DND-41 (cell line): ENCODE data around the gene RAI14.

Experiments used
- ATAC-seq: fragments of 200-7000 bp; cut with Tn5 transposase; 3 replicates; pipeline ENCODE4 v1.9.1; 2021; ENCODE audit warnings: low read depth; ENCODE audit not compliant: insufficient read depth
- DNase-seq: peaks from one replicate; pipeline ENCODE4 v3.0.0-alpha.2; 2020
- H2AFZ ChIP-seq: 2 replicates; pipeline ENCODE4 v1.6.0; 2012; ENCODE audit warnings: low read depth, low read length
- H3K27ac ChIP-seq: 2 replicates; pipeline ENCODE4 v1.5.1; 2012; ENCODE audit warnings: low read length, inconsistent platforms
- H3K27me3 ChIP-seq: fragments of 200-600 bp; sonication (generic); 2 replicates; pipeline ENCODE4 v1.6.0; 2012; ENCODE audit warnings: low read length, mild to moderate bottlenecking, inconsistent platforms; ENCODE audit not compliant: insufficient read depth, poor library complexity
- H3K36me3 ChIP-seq: 2 replicates; pipeline ENCODE4 v1.5.1; 2012; ENCODE audit warnings: low read length, inconsistent platforms; ENCODE audit not compliant: insufficient read depth
- H3K4me1 ChIP-seq: 2 replicates; pipeline ENCODE4 v1.5.1; 2012; ENCODE audit warnings: mild to moderate bottlenecking, low read length; ENCODE audit not compliant: insufficient read depth
- H3K4me2 ChIP-seq: 2 replicates; pipeline ENCODE4 v1.6.0; 2012; ENCODE audit warnings: mild to moderate bottlenecking, moderate library complexity, low read length, inconsistent platforms; ENCODE audit not compliant: insufficient read depth
- H3K4me3 ChIP-seq, 2 experiments: fragments of 200-600 bp in 1 of 2; shearing (Covaris generic) in 1 of 2; 2 replicates each; pipeline ENCODE4 v1.5.1; 2012 to 2016; ENCODE audit warnings: inconsistent platforms in 2 of 2, low read length in 2 of 2, mild to moderate bottlenecking in 2 of 2, low read depth in 1 of 2, moderate library complexity in 1 of 2
- H3K79me2 ChIP-seq: 2 replicates; pipeline ENCODE4 v1.6.0; 2012; ENCODE audit warnings: low read length, inconsistent platforms; ENCODE audit not compliant: insufficient read depth
- H3K9ac ChIP-seq: 2 replicates; pipeline ENCODE4 v1.6.0; 2012; ENCODE audit warnings: low read depth, mild to moderate bottlenecking, inconsistent platforms, low read length, moderate library complexity
- H3K9me3 ChIP-seq: 2 replicates; pipeline ENCODE4 v1.5.1; 2012; ENCODE audit warnings: low read length, moderate library complexity, mild to moderate bottlenecking, inconsistent platforms; ENCODE audit not compliant: insufficient read depth, severe bottlenecking
- H4K20me1 ChIP-seq: 2 replicates; pipeline ENCODE4 v1.6.0; 2012; ENCODE audit warnings: low read length; ENCODE audit not compliant: insufficient read depth
- EZH2 ChIP-seq: IDR thresholded peaks from 3 replicates; pipeline ENCODE4 v1.6.1; 2012; ENCODE audit warnings: borderline replicate concordance, low read depth, mild to moderate bottlenecking, moderate library complexity, low read length, inconsistent platforms; ENCODE audit not compliant: severe bottlenecking
- TF ChIP-seq, protein P1 (sequence below): IDR thresholded peaks from 2 replicates; pipeline ENCODE4 v1.5.1; 2012; ENCODE audit warnings: borderline replicate concordance, low read length, moderate library complexity, mild to moderate bottlenecking; ENCODE audit not compliant: poor library complexity, severe bottlenecking; ENCODE audit errors: extremely low read depth

RAI14 gene

DNA sequence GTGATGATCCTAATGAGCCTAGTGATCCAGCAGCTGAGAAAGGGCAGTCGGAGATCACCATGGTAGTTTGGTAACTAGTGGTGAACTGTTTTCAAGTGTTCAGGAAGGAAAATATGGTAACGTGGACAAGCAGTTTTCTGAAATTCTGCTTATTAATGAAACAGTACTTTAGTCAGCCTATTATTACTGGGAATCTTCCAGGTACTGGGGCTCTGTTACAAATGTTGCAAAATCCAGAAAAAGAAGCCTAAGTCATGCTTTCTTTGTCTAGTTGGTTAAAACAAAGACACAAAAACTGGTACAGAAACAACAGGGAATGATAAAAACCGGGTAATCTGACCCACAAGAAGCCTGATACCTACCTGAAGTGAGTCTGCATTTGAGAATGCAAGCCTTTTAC is 201.0 kb downstream of the RAI14 start:
- ATAC-seq (no peak), DNase-seq (no peak)
- no peak overlapping the region for H3K9ac ChIP-seq
- no peaks in the 10 kb centered on the region for H3K4me1 ChIP-seq
- H3K4me3 ChIP-seq = no peak overlapping the region
- no peak overlapping the region for H2AFZ ChIP-seq
- H3K4me2 ChIP-seq = no peak overlapping the region
- no peak overlapping the region for H3K27ac ChIP-seq
- peaks cover 7% of the 10 kb centered on the region for H3K27me3 ChIP-seq
- no peaks in the 10 kb centered on the region for H3K79me2 ChIP-seq
- no peak for TF ChIP-seq EZH2
- TF ChIP-seq, protein P1, sequence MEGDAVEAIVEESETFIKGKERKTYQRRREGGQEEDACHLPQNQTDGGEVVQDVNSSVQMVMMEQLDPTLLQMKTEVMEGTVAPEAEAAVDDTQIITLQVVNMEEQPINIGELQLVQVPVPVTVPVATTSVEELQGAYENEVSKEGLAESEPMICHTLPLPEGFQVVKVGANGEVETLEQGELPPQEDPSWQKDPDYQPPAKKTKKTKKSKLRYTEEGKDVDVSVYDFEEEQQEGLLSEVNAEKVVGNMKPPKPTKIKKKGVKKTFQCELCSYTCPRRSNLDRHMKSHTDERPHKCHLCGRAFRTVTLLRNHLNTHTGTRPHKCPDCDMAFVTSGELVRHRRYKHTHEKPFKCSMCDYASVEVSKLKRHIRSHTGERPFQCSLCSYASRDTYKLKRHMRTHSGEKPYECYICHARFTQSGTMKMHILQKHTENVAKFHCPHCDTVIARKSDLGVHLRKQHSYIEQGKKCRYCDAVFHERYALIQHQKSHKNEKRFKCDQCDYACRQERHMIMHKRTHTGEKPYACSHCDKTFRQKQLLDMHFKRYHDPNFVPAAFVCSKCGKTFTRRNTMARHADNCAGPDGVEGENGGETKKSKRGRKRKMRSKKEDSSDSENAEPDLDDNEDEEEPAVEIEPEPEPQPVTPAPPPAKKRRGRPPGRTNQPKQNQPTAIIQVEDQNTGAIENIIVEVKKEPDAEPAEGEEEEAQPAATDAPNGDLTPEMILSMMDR = no peak
- no peaks in the 10 kb centered on the region for H3K9me3 ChIP-seq
- H4K20me1 ChIP-seq = no peaks in the 10 kb centered on the region
- no peaks in the 10 kb centered on the region for H3K36me3 ChIP-seq

DNA sequence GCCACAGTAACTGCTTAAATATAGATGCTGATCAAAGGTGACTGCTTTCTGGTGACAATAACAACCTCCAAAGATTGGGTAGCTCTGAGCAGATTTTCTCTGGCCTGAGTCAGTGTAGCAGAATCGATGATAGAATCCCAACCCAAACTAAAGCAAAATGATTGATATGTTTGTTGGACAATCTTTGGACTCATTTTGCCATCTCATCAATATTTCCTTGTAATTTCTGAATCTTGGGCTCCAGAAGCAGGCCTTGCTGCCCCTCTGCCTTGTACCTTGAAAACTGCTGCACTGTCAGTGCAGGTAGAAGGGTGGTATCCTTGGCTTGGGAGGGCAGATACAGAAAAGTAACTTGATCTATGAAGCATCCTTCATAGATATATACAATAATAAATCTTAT is 201.8 kb downstream of the RAI14 start:
- no peak overlapping the region for H3K9ac ChIP-seq
- ATAC-seq = no peak

GRCh38 chr5:34858790-34859189 is 202.7 kb downstream of the RAI14 start:
- DNase-seq (no peak), ATAC-seq (no peak)
- H3K4me2 ChIP-seq = no peak overlapping the region
- H3K36me3 ChIP-seq = no peaks in the 10 kb centered on the region
- H3K9me3 ChIP-seq = no peaks in the 10 kb centered on the region
- H3K27me3 ChIP-seq = peaks cover 7% of the 10 kb centered on the region
- no peaks in the 10 kb centered on the region for H3K79me2 ChIP-seq
- H4K20me1 ChIP-seq = no peaks in the 10 kb centered on the region
- TF ChIP-seq EZH2 = no peak
- TF ChIP-seq, protein P1 = no peak
- no peak overlapping the region for H3K27ac ChIP-seq
- H2AFZ ChIP-seq = no peak overlapping the region
- H3K4me1 ChIP-seq = no peaks in the 10 kb centered on the region
- H3K4me3 ChIP-seq = no peak overlapping the region
- H3K9ac ChIP-seq = no peak overlapping the region

More for the DNA sequence above, 201.8 kb downstream of the RAI14 start:
- Histone ChIP-seq H3K27me3 (peaks cover 7% of the 10 kb centered on the region), H3K36me3 (no peaks in the 10 kb centered on the region), H3K4me2 (no peak overlapping the region), H3K9me3 (no peaks in the 10 kb centered on the region), H3K4me3 (no peak overlapping the region), H3K4me1 (no peaks in the 10 kb centered on the region), H3K27ac (no peak overlapping the region), H3K79me2 (no peaks in the 10 kb centered on the region), H4K20me1 (no peaks in the 10 kb centered on the region), H2AFZ (no peak overlapping the region)
- DNase-seq = no peak
- TF ChIP-seq, protein P1 = no peak
- TF ChIP-seq EZH2 = no peak

DNA sequence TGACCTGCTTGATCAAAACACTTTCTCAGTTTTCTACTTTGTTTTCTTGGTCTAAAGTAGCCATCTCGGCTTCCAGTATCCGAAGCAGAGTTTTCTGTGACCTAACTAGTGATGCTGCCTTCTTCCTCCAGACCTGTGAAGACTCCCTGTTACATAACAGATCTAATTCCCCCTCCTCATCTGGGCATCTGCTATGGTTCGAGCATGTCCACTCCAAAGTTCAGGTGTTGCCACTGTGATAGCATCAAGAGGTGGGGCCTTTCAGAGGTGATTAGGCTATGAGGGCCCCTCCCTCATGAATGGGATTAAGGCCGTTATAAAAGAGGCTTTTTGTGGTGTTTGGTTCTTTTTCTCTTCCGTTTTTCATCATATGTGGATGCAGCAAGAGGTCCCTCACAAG is 203.1 kb downstream of the RAI14 start:
- Histone ChIP-seq H3K36me3 (no peaks in the 10 kb centered on the region), H3K27ac (no peak overlapping the region), H3K79me2 (no peaks in the 10 kb centered on the region), H3K4me1 (no peaks in the 10 kb centered on the region), H3K4me3 (no peak overlapping the region), H3K9ac (no peak overlapping the region), H2AFZ (no peak overlapping the region), H4K20me1 (no peaks in the 10 kb centered on the region), H3K27me3 (peaks cover 7% of the 10 kb centered on the region), H3K9me3 (no peaks in the 10 kb centered on the region), H3K4me2 (no peak overlapping the region)
- ATAC-seq = no peak
- no peak for TF ChIP-seq EZH2
- TF ChIP-seq, protein P1 = no peak
- DNase-seq = no peak
